RWPE1 (cell line): ENCODE results near the gene TACC2.
"Not testable (repeated sequence)": the region's sequence is repeated elsewhere in the genome, so short reads cannot be mapped to it uniquely, and the experiment has no call there.

Source experiments
- CTCF ChIA-PET: fragments of 350-600 bp; sonication (Branson Sonifier 250); formaldehyde crosslinking; extraction: SDS; loops from one replicate; lab custom pipeline; 2021; lab: Yijun Ruan, JAX
- POLR2A ChIA-PET: fragments of 400-600 bp; formaldehyde crosslinking; extraction: SDS; loops from one replicate; lab custom pipeline; 2020; ENCODE audit warnings: antibody characterized with exemption; ENCODE audit not compliant: low non-redundant PET; lab: Yijun Ruan, JAX
- DNase-seq: peaks from one replicate; pipeline ENCODE4 v3.0.0; 2012; ENCODE audit warnings: low spot score
- H3K27ac ChIP-seq: fragments of 450-650 bp; 2 replicates; pipeline ENCODE4 v1.5.1; 2017
- TF ChIP-seq, protein P1 (sequence below): fragments of 450-650 bp; conservative IDR thresholded peaks from 2 replicates; pipeline ENCODE4 v1.5.1; 2017; ENCODE audit warnings: low read depth, mild to moderate bottlenecking

Gene TACC2

DNA sequence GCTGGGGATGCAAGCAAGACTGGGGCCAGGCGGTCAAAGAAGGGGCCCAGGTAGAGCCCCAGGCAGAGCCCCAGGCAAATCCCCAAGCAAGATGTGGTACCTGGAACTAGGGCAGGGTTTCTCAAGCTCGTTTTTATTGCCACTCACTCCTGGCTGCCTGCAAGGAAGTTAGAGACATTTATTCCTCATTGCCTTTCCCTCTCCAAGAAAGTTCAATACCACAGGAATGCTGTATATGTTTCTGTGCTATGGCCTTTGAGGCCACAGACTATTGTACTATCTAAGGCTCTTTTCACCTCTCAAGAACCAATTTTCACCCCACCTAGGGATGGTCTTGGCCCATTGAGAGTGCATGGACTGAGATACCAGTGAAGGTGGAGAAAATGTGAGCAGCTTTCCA is 71.3 kb downstream of the TACC2 start:
- POLR2A ChIA-PET = no interaction called here
- CTCF ChIA-PET = interaction anchor here (0.9 to 1.3 kb wide), 2 partner anchors 9 to 52 kb away, joined by 3 to 9 read pairs; no protein-coding TSS in a partner anchor

DNA sequence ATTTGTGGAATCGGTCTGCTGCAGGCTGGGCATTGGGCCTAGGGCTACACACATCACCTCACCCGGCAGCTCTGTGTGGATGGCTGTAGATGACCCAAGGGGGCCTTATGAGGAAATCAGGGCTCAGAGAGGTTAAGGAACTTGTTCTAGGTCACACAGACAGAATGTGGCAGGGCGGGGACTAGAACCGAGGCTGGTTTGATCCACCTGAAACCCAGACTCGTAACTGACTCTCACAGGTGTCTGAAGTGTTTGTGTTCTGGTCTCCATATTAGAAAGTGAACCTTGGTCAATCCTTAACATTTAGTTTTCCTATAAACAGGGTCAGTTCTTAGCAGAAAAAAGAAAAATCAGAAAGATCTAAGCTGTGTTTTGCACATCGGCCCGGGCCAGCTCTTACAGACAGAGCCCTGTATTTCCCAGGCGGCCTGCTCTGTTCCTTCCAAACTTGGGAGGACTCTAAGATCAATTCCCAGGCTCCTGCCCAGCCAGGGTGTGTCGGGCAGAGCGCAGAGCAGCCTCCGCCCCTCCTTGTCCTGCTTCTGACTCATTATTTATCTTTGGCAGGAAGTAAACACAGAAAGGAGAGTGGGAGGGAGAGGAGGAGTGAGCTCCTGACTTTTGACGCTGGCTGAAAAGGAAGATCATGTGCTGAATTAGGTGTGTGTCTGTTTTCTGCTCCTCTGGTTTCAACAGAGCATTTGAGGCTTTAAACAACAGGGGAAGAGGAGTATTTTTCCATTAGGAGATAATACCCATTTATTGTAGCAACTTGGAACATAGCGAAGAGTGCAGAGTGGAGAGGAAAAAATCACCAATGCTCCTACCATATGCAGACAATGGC is 74.1 kb downstream of the TACC2 start:
- peak; percentile 95 for DNase-seq
- CTCF ChIA-PET = interaction anchor here (0.7 to 1.6 kb wide), 4 partner anchors 11 to 50 kb away, joined by 3 to 9 read pairs (median 4); no protein-coding TSS in a partner anchor
- POLR2A ChIA-PET = interaction anchor here (0.6 to 1.2 kb wide), 3 partner anchors 22 to 42 kb away, joined by 3 to 4 read pairs (median 3); no protein-coding TSS in a partner anchor
- TF ChIP-seq, protein P1, sequence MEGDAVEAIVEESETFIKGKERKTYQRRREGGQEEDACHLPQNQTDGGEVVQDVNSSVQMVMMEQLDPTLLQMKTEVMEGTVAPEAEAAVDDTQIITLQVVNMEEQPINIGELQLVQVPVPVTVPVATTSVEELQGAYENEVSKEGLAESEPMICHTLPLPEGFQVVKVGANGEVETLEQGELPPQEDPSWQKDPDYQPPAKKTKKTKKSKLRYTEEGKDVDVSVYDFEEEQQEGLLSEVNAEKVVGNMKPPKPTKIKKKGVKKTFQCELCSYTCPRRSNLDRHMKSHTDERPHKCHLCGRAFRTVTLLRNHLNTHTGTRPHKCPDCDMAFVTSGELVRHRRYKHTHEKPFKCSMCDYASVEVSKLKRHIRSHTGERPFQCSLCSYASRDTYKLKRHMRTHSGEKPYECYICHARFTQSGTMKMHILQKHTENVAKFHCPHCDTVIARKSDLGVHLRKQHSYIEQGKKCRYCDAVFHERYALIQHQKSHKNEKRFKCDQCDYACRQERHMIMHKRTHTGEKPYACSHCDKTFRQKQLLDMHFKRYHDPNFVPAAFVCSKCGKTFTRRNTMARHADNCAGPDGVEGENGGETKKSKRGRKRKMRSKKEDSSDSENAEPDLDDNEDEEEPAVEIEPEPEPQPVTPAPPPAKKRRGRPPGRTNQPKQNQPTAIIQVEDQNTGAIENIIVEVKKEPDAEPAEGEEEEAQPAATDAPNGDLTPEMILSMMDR = no peak
- H3K27ac ChIP-seq = peak overlapping the region; percentile 95

More for the DNA sequence above, 71.3 kb downstream of the TACC2 start:
- no peak for DNase-seq
- peak overlapping the region; percentile 51 for H3K27ac ChIP-seq
- TF ChIP-seq, protein P1 = no peak

DNA sequence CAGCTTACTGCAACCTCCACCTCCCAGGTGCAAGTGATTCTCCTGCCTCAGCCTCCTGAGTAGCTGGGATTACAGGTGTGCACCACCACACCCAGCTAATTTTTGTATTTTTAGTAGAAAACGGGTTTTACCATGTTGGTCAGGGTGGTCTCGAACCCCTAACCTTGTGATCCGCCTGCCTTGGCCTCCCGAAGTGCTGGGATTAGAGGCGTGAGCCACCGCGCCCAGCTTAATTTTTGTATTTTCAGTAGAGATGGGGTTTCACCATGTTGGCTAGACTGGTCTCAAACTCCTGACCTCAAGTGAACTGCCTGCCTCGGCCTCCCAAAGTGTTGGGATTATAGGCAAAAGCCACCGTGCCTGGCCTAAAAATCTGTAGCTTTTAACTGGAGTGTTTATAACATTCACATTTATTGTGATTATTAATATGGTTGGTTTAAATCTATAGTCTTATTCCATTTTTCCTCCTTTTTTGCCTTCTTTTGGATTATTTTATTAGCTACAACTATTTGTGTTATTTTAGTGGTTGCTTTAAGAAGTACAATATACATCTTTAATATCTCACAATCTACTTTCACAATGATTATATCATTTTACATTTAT is 77.5 kb downstream of the TACC2 start:
- not testable (repeated sequence) for H3K27ac ChIP-seq, DNase-seq
- POLR2A ChIA-PET = interaction anchor here (0.6 kb wide), 1 partner anchor 92 kb away, joined by 5 read pairs; no protein-coding TSS in a partner anchor
- CTCF ChIA-PET = interaction anchor here (0.6 kb wide), 1 partner anchor 70 kb away, joined by 3 read pairs; no protein-coding TSS in a partner anchor

DNA sequence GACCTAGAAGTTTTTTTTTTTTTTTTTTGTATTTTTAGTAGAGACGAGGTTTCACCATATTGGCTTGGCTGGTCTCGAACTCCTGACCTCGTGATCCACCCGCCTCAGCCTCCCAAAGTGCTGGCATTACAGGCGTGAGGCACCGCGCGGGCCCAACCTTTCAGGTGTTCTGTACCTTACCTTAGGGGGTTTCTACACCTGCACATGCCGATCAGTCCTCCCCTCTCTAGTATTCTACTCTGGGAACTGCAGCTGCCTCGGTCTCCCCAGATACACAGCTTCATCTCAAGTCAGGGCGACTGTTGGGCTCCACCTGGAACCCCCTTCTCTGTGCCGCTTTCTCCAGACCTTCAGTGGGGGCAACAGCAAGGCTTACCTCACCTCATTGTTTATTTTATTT is 79.9 kb downstream of the TACC2 start:
- H3K27ac ChIP-seq = peak overlapping the region; percentile 95
- DNase-seq = no peak
- TF ChIP-seq, protein P1 = no peak
- POLR2A ChIA-PET = no interaction called here
- CTCF ChIA-PET = interaction anchor here (0.6 kb wide), 1 partner anchor 163 kb away, joined by 5 read pairs; no protein-coding TSS in a partner anchor

DNA sequence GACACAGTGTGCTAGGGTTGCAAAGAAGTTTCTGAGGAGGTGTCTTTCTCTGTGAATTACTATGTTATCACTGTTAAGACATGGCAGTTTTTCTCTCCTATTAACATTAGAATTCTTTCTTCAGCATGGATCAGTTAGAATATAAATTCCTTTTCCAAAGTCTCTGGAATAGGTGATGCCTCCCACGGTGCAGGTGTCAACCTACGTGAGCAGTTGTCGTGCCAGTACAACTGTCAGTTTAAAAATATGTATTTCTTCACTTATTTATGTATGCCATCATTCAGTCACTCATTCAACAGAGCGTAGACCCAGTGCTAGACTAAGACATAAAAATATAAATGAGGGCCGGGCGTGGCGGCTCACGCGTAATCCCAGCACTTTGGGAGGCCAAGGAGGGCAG is 83.5 kb downstream of the TACC2 start:
- DNase-seq = no peak
- no peak overlapping the region for H3K27ac ChIP-seq
- TF ChIP-seq, protein P1 = no peak
- CTCF ChIA-PET = interaction anchor here (0.7 kb wide), 1 partner anchor 381 kb away, joined by 7 read pairs; no protein-coding TSS in a partner anchor
- POLR2A ChIA-PET = no interaction called here

DNA sequence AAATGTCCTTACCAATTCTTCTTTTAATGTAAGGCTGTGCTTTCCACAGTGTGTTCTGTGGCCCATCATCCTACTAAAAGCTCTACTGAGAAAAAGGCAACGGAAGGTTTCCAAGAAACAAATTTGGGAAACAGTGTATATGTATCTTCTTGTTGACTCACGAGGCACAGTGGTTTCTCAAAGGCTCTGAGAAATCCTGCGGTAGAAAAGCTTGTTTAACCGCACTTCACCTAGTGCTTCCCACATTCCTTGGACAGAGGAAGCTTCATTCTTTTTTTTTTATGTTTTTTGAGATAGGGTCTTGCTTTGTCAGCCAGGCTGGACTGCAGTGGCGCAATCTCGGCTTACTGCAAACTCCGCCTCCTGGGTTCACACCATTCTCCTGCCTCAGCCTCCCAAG is 84.5 kb downstream of the TACC2 start:
- no peak overlapping the region for H3K27ac ChIP-seq
- ChIA-PET CTCF (interaction anchor here (1.2 kb wide), 1 partner anchor 39 kb away, joined by 3 read pairs; no protein-coding TSS in a partner anchor), POLR2A (no interaction called here)
- no peak for DNase-seq
- TF ChIP-seq, protein P1 = no peak
